ENCODE results near the gene BECN2. TPM values are rescaled to one million over a fixed set of nuclear protein-coding genes. Genes with fewer than 3 reads are reported as not detected.

Gene BECN2
- total RNA-seq: not detected

GRCh38 chr1:241957692-241958494 is at the start of gene BECN2:
BECN2 (plus strand) TSS chr1:241957767; CDS start chr1:241957767, 0 bp downstream.

GRCh38 chr1:241999026-241999425 is 41.5 kb downstream of the BECN2 start, which contains the start of gene MAP1LC3C:
MAP1LC3C (minus strand) TSS chr1:241999098; CDS start chr1:241999008, 90 bp downstream.

Other genes starting within 250 kb of the BECN2 start
- gene EXO1, start 109.6 kb upstream of the BECN2 start, total RNA-seq: 10 to 100 TPM; 23.8 to 28.4 TPM
- gene MAP1LC3C, start 41.3 kb downstream of the BECN2 start, total RNA-seq: not detected

Data from activated naive CD4-positive, alpha-beta T cell treated with anti-CD3 and anti-CD28 coated beads, Interleukin-2, amount 10 ng/mL, durations not matched to agents 5 hours and 36 hours (primary cell).